ENCODE data around the gene SNX2.

The SNX2 gene

DNA sequence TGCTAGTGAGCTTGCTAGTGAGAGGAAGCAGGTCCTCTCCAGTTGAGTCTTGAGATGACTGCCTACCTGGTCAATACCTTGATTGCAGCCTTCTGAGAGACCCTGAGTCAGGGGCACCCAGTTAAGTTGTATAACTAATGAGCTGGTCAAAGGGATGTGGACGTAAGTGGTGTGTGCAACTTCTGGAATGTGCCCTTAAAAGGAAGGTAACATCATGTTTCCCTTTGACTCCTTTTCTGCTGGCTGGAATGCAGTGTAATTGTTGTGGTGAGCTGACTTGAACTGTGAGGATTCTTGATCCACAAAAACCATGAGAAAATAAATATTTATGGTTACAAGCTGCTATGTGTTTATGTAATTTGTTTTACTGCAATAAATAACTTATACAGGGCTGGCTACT is 2.4 kb upstream of the SNX2 start:
- no peak for DNase-seq (ENCODE audit: low spot score)

DNA sequence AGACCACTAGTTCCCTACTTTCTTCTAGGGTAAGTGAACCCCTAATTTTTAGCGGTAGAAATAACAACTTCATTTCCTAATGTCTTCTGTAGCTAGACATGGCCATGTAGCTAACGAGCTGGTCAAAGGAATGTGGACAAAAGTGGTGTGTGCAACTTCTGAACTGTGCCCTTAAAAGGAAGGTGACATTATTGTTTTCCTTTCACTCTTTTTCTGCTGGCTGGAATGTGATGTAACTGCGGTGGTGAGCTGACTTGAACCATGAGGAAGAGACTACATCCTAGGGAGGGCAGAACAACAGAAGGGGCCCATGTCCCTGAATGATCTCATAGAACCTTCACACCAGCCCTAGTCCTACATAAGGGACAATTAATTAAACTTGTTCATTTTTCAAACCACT is 1.3 kb upstream of the SNX2 start:
- DNase-seq (ENCODE audit: low spot score): no peak

DNA sequence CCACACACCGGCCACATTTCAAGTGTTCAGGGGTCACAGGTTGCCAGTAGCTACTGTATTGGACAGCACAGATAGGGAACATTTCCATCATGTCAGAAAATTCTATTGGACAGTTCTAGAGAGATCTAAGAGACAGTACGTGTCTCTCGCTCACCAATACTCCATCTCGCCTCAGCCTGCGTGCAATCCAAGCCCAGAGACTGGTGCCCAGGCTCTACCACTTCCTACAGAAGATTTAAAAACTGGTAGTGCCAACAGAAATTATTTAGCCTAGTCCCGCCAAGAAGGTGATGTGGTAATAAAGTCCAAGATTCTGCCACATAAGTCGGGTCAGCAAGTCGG is 390 bp upstream of the SNX2 start:
- no peak for DNase-seq (ENCODE audit: low spot score)

DNA sequence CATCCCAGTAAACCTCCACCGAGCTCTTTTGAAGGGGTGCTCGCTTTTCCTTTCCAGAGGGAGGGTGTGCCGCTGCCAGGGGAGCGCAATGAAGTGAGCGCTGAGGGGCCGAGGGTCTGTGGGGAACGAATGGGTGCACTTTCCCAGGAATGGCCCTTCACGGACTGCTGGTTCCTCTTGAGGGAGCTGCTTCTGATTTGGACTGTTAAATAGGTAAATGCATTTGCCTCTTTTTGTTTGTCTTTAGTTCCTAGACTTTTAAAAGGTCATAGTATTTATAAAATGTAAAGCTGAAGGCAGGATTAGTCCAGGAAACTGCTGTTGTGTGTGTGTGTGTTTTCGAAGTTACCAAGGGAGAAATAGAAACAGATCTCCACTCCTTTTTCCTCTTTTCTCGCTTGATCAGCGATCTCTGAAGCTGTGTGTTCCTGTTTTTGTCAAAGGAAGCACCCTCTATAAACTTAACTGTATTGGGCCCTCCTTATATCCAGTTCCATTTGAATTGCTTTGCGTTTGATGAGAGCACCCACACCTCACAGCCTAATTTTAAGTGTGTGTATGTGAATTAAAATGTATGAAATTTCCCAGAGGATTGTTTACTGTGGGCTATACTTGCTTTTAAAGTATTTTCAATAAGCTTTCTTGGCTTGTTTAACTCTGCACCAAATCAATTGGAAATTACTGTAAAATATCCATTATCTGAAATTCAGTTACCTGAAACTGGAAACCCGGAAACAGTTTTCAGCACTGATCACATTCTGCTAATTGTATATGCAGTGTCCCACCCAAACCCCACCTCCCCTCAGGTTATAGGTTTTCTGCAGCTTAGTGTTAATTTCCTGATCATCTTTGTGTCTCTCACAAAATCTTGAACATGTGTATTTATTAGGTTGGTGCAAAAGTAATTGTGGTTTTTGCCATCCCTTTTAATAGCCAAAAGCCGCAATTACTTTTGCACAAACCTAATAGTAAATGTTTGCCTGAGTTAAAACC is 966 bp downstream of the SNX2 start:
- DNase-seq (ENCODE audit: low spot score): no peak

DNA sequence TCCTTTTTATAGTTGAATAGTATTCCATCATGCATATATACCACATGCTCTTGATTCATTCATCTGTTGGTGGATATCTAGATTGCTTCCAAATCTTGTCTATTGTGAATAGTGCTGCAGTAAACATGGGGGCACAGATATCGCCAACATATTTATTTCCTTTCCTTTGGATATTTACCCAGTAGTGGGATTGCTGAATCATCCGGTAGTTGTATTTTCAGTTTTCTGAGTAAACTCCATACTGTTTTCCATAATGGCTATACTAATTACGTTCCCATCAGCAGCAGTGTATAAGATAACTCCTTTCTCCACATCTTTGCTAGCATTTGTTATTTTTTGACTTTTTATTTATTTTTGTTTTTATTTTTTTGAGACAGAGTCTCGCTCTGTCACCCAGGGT is 3.3 kb downstream of the SNX2 start:
- DNase-seq (ENCODE audit: low spot score): no peak

DNA sequence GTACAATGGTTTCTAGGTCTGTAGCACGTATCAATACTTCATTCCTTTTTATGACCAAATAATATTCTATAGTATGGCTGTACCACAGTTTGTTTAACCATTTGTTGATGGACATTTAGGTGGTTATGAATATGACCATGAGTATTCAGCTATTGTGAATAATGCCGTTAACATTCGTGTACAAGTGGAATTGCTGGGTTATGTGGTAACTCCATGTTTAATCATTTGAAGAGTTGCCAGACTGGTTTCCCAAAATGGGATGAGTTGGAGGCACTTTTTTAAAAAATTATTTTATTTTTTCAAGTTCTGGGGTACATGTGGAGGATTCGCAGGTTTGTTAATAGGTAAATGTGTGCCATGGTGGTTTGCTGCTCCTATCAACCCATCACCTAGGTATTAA is 4.6 kb downstream of the SNX2 start:
- no peak for DNase-seq (ENCODE audit: low spot score)

DNA sequence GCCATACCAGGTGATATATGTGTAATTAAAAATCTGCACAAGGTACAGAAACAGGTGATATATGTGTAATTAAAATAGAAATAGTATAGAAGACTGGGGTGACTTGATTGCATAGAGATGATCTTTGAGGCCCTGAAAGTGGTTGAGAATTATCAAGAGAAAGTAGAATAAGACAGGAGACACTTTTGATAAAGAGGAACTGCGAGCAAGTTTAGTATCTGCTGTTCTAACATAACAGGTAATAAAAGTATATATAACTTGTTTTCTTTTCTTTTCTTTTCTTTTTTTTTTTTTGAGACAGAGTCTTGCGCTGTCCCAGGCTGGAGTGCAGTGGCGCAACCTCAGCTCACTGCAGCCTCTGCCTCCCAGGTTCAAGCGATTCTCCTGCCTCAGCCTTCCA is 5.4 kb downstream of the SNX2 start:
- DNase-seq (ENCODE audit: low spot score): no peak

DNA sequence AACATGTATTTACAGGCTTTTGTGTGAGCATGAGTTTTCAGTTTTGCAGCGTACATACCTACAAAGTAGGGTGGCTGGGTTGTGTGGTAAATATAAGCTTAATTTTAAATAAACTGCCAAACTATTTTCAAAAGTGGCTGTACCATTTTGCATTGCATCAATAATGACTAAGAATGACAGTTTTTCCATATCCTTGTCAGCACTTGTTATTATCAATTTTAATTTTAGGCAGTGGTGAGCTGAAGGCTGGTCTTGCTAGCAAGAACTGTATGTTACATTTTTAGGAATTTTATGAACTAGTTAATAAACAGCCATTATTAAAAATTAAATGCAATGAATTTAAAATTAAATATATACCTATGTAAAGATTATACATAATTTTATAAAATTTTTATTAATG is 6.6 kb downstream of the SNX2 start:
- DNase-seq (ENCODE audit: low spot score): no peak

DNA sequence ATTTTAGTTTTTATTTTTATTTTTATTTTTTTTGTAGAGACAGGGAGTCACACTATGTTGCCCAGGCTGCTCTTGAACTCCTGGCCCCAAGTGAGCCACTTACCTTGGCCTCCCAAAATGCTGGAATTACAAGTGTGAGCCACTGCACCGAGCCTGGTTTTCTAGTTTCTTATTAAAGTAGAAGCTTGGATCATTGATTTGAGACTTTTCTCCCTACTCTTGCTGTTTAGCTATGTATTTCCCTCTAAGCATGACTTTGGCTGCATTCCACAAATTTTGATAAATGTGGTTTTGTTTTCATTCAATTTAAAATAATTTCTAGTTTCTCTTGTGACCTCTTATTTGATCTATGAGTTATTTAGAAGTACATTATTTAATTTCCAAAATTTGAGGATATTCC is 10.4 kb downstream of the SNX2 start:
- DNase-seq (ENCODE audit: low spot score): no peak

DNA sequence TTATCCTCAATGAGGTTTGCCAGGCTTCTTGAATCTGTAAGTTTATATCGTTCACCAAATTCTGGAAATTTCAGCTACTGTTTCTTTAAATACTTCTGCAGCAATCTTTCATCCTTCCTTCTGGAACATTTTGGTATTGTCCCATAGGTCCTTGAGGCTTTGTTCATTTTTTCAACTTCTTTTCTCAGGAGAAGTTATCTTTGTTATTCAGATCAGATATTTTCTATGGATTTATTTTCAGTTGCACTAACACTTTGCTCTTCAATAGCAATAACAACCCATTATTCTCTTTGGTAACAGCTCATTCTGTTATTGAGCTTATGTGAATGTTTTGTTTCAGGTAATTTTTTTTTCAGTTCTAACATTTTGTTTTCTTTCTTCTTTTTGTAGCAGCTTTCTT is 13.5 kb downstream of the SNX2 start:
- DNase-seq (ENCODE audit: low spot score): no peak

DNA sequence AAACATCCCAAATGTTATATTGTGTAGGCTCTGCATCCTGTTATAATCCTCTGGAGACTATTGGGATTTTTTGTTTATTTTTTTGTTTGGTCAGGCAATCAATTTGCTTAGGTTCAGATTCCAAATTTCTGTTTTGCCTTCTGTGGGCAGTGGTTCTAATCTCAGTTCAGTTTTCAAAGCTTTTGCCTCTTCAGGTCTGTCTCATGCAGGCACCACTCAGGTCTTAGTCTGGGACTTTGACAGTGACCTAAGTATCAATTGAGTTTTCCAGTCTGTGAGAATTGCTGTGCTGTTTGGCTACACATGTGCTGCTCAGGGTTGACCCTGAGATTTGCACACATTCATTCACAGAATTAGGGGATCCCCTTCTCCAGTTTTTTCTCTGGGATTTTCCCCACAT is 14.1 kb downstream of the SNX2 start:
- DNase-seq (ENCODE audit: low spot score): no peak

DNA sequence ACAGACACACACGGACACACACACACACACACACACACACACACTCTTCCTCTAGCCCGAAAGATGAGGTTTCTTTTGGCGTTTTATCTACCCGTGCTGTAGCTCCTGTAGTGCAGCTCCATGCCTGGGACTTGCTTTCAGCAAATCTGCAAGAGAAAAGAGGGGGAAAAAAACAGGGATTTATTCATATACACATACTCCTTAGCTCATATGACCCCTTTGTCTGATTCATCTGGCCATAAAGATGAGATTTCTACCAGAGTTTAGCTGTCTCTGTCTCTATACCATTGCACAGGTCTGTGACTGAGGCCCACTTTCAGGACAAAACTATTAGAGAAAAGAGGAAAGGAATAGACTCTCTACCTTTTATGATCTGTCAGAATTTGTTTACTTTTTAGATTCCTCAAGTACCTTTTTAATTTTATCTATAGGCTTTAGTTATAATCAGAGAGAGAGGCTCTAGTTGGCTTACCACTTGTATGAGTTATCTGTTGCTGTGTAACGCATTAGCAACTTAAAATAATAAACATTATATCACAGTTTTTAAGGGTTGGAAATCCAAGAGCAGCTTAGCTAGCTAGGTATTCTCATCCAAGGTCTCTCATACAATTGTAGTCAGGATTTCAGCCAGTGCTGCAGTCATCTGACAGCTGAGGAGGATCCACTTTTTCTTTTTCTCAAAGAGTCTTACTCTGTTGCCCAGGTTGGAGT is 14.7 kb downstream of the SNX2 start:
- no peak for DNase-seq (ENCODE audit: low spot score)

DNA sequence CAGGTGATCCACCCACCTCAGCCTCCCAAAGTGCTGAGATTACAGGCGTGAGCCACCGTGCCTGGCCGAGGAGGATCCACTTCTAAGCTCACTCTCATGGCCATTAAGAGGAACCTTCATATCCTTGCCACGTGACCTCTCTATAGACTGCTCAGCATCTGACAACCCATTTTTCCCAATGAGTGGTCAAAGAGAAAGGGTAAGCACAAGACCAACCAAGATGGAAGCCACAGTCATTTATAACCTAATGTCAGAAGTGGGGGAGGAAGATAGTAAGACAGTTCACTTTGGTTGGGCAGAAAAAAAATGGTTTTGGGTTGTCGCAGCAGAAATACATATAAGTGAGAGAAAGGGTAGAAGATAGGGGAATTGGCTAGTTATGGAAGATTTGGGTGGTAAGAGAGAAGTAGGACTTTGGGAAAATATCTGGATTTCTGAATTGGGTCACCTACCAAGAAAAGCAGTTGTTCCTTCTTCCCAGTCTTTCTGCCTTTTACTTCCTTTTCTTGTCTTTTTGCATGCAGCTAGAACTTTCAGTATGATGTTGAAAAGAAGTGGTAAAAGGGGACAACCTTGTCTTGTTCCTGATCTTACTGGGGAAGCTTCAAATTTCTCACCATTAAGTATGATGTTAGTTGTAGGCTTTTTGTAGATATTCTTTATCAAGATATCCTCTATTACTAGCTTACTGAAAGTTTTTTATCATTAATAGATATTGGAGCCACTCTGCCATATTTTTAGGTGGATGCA is 15.6 kb downstream of the SNX2 start:
- no peak for DNase-seq (ENCODE audit: low spot score)

DNA sequence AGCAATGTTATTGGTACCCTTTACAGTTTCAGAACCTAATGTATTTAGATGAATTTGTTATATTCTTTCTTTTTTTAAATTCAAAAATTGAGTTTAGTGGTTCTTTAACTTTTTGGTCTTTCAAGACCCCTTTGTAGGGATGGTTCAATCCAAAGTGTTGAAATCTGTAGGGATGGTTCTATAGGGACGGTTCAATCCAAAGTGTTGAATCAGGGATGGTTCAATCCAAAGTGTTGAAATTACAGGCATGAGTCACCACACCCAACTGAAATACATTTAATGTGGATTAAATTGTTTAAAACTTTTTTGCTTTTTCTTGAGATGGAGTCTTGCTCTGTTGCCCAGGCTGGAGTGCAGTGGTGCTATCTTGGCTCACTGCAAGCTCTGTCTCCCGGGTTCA is 30.6 kb downstream of the SNX2 start:
- DNase-seq (ENCODE audit: low spot score): no peak

DNA sequence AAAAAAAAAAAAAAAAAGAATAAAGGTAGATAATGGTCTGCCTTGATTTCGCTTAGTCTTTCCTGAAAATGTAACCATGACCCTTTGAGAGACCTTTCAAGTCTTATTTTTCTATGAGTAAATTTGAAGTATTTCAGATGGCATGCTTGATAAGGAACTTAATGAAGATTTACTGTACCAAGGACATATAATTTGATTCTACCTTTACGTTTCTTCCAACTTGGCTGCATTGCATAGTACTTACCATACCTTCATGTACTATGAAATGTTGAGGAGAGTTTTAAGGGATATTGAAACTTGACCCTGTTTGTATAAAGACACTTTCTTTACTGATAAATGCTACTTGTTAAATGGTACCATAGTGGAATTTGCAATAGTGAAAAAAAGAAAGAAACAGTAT is 35.5 kb downstream of the SNX2 start:
- DNase-seq (ENCODE audit: low spot score): no peak

DNA sequence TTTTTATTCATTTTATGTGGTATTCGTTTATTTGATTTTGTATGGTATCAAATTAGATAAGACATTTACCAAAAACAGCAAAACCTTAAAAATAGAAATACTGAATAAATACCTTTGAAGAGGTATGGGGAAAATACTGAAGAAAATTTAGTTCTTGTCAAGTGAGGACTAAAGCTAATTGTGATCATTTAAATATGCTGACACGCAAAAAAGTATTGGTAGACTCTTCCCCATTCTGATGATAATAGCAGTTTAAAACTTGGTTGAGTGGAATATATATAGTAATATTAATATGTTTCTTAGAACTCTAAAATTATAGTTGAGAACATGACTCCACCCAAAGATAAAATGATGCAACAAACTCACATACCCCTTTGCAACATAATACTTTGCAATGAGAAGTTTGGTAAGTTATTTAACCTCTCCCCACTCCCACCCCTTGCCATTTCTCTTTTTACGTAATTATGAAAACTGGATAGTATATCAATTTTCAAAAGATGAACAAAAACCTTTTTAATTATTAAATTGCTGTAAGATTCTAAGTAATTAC is 40.4 kb downstream of the SNX2 start:
- no peak for DNase-seq (ENCODE audit: low spot score)

DNA sequence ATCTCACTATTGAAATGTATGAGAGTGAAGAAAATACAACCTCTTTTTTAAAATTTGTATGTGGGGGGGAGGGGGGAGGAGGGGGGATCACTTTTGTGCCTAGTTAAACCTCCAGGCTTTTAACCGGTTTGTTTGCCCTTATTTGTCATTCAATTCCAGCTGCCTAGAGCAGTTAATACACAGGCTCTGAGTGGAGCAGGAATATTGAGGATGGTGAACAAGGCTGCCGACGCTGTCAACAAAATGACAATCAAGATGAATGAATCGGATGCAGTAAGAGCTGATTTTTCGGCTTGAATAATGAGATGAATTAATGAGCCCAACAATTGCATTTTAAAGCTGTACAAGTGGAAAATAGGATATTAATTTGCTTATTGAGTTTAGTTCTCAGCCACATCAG is 41.9 kb downstream of the SNX2 start:
- no peak for DNase-seq (ENCODE audit: low spot score)

DNA sequence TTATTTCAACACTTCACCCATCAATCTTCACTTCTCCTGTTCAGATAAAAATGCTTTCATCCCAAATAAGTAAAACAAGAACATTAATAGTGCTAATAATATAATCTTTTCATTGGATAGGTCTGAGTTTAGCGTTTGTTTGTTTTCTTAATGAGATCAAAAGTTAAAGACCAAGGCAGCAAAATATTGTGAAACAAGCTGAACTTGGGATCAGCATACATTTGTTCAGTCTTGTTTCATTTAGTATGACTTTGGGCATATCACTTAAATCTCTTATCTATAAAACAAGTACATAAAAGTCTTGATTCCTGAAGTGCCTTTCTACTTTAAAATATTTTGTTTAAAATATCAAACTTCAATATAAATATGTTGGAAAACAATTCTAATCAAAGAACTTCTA is 57.1 kb downstream of the SNX2 start:
- no peak for DNase-seq (ENCODE audit: low spot score)

DNA sequence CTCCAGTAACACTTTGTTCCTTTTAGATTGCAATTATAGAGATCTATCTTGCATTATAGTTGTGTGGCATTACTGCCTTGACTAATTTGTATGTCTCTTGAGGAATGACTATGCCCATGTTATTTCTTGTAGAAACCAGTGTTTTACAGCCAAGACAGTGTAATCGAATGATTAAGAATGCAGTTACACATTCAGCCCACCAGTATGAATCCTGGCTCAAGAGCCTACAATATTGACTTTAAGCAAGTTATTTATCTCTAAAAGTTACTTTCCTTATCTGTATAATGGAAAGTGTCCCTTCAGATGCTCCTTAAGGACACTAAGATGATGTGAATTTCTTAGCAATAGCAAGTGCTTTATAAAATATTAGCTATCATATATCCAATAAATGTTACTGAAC is 60.8 kb downstream of the SNX2 start:
- DNase-seq (ENCODE audit: low spot score): no peak

DNA sequence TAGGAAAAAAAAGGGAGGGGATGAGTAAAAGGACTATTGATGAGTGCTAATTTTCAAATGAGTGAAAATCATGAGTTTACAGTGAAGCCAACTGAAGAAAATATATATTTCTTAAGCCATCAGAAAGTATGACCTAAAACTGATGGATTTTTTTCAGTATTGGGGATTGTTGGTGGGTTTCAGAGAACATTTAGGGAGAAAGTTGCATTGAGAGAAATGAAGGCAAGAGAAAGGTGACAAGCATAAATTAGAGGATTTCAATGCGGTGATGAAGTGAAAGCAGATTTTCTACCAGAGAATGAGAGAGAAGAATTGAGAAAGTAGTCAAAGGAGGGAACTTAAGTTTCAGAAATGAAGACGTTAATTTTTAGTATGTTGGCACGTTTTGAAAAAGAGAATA is 62.1 kb downstream of the SNX2 start:
- no peak for DNase-seq (ENCODE audit: low spot score)

DNA sequence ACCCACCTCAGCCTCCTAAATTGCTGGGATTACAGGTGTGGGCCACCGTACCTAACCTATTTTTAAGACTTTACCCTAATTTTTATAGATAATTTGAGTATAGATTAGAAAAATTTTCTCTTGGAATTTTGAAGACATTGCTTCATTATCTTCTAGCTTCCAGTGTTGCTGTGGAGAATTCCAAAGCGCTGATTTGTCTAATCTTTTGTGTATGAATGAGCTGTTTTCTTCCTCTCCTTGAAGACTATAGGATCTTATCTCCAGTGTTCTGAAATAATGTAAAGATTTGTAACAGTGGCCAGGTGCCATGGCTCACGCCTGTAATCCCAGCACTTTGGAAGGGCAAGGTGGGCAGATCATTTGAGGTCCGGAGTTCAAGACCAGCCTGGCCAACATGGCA is 64.9 kb downstream of the SNX2 start:
- no peak for DNase-seq (ENCODE audit: low spot score)

DNA sequence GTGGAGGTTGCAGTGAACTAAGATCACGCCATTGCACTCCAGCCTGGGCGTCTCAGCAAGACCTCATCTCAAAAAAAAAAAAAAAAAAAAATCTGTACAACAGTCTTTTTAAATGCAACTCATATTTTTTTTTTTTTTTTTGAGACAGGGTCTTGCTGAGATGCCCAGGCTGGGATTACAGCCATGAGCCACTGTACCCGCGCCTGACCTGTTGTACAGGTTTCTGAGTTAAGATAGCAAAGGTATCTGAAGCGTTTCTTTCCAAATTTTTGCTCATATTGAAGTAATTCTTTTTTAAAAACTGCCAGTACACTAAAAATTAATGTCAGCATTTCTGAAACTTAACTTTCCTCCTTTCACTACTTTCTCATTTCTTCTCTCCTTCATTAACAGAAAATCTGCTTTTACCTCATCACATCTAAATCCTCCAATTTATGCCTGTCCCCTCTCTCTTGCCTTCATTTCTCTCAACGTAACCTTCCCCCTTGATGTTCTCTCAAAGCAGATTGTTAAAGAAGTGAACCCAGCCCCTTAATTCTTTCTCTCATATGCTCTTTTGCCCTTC is 67.2 kb downstream of the SNX2 start:
- no peak for DNase-seq (ENCODE audit: low spot score)
